Transverse colon (tissue), 4 donors: ENCODE measurements around the gene CHRNA9. TPM values are rescaled to one million over a fixed set of nuclear protein-coding genes. Genes with fewer than 3 reads are reported as not detected.
A peak's percentile ranks its signal among the peaks of the same experiment; 100 is the strongest.

Source experiments
- DNase-seq: peaks from one replicate; pipeline ENCODE4 v3.0.0-alpha.2; 2019
- H3K27ac ChIP-seq, 4 donors: fragments of 200-600 bp; sonication (generic); 2 replicates each; pipeline ENCODE4 v1.5.1; 2016 to 2018; ENCODE audit warnings: inconsistent platforms in 4 of 4
- H3K27me3 ChIP-seq: fragments of 200-600 bp; sonication (generic); 2 replicates; pipeline ENCODE4 v1.5.1; 2017; ENCODE audit warnings: inconsistent platforms
- H3K36me3 ChIP-seq, 4 donors: fragments of 200-600 bp; sonication (generic); 2 replicates each; pipeline ENCODE4 v1.5.1; 2017 to 2019; ENCODE audit warnings: inconsistent platforms in 4 of 4
- H3K4me1 ChIP-seq, 4 donors: fragments of 200-600 bp; sonication (generic); 2 replicates each; pipeline ENCODE4 v1.5.1; 2017 to 2020; ENCODE audit warnings: inconsistent platforms in 4 of 4
- H3K4me3 ChIP-seq, 4 donors: fragments of 200-600 bp; sonication (generic); 1 replicate in 1 of 4; 2 replicates in 3 of 4; pipeline versions ENCODE4 v1.5.1 to v1.6.1; 2017 to 2019; ENCODE audit warnings: inconsistent platforms in 4 of 4
- H3K9me3 ChIP-seq, 2 donors: fragments of 200-600 bp; sonication (generic); 2 replicates each; pipeline ENCODE4 v1.5.1; 2017 to 2019; ENCODE audit warnings: inconsistent platforms in 2 of 2
- CTCF ChIP-seq, 5 experiments: fragments of 200-600 bp in 3 of 5; fragments of 450-650 bp in 2 of 5; sonication (generic) in 3 of 5; IDR thresholded peaks; 1 replicate in 2 of 5; 2 replicates in 3 of 5; pipeline ENCODE4 v1.5.1; 2016 to 2017; ENCODE audit warnings: antibody characterized with exemption in 5 of 5, inconsistent platforms in 3 of 5, mild to moderate bottlenecking in 2 of 5, moderate library complexity in 1 of 5
- EP300 ChIP-seq: sonication (generic); formaldehyde crosslinking; IDR thresholded peaks from one replicate; pipeline ENCODE4 v1.6.1; 2017; ENCODE audit warnings: antibody characterized with exemption, low read depth
- POLR2A ChIP-seq: fragments of 450-650 bp; IDR thresholded peaks from one replicate; pipeline ENCODE4 v1.6.1; 2016; ENCODE audit warnings: antibody characterized with exemption, mild to moderate bottlenecking, moderate library complexity
- POLR2AphosphoS5 ChIP-seq, 3 donors: sonication (generic); formaldehyde crosslinking; IDR thresholded peaks; one replicate each; pipeline ENCODE4 v1.6.1; 2016; ENCODE audit warnings: antibody characterized with exemption in 3 of 3
- WGBS, 2 donors: methylation state at CpG; one replicate each; pipeline ENCODE4 v1.1.5; 2018; ENCODE audit warnings: low coverage in 1 of 2; 5-methylcytosine and 5-hydroxymethylcytosine counted together
- in situ Hi-C, 4 donors: fragments of 200-750 bp; cut with MboI; loops; one replicate each; pipeline versions ENCODE4 v1.15.0 to v1.15.1; 2017; ENCODE audit warnings: low sequenced_read_pairs in 3 of 4, low pct_ligation_motif_present in 1 of 4, low pct_unique_long_range_greater_than_20kb in 1 of 4
- intact Hi-C: fragments of 100-400 bp; cut with DNase I; formaldehyde crosslinking; loops from one replicate; pipeline ENCODE4 v1.15.1; 2023; ENCODE audit warnings: low total_unique reads
- total RNA-seq, 4 donors: library from RNA; depleted of rRNA; stranded (reverse); fragments of >200 nt; gene quantifications; one replicate each; pipeline ENCODE4 v1.1.0, GENCODE V29; 2016

Gene CHRNA9
- total RNA-seq, 4 donors from 2014 or later, result not detected

- intact Hi-C loops (no loop called here), in situ Hi-C loops (no loop called here)
- H3K9me3 ChIP-seq, result no peaks in the 10 kb centered on the region
- no peaks in the 10 kb centered on the region for H3K4me1 ChIP-seq
- TF ChIP-seq EP300 (no peak), POLR2A (no peak), CTCF (IDR thresholded peaks at IDR 0.05) (no peak), POLR2AphosphoS5 (IDR thresholded peaks at IDR 0.05) (no peak)
- H3K4me3 ChIP-seq, result no peak overlapping the region
- 93 to 100% methylated on average over 3 to 4 of the region's 4 CpGs for WGBS, 2 donors
- H3K27me3 ChIP-seq, result no peaks in the 10 kb centered on the region
- no peak for DNase-seq
- H3K36me3 ChIP-seq, result no peaks in the 10 kb centered on the region
- H3K27ac ChIP-seq, result peak overlapping the region in 1 of 4 donors; percentile 58
Measured at GRCh38 chr4:40350627-40351227, 15.6 kb downstream of the CHRNA9 start.

- Histone ChIP-seq H3K4me3 (no peak overlapping the region), H3K9me3 (no peaks in the 10 kb centered on the region), H3K27me3 (no peaks in the 10 kb centered on the region), H3K36me3 (no peaks in the 10 kb centered on the region), H3K4me1 (no peaks in the 10 kb centered on the region), H3K27ac (no peak overlapping the region)
- in situ Hi-C loops (no loop called here), intact Hi-C loops (no loop called here)
- WGBS, 2 donors, result 90 to 95% methylated on average over 10 to 11 of the region's 11 CpGs
- DNase-seq, result no peak
- TF ChIP-seq EP300, result no peak
- TF ChIP-seq POLR2A, result no peak
- TF ChIP-seq CTCF (IDR thresholded peaks at IDR 0.05), result no peak
- TF ChIP-seq POLR2AphosphoS5 (IDR thresholded peaks at IDR 0.05), result no peak
Measured at GRCh38 chr4:40354158-40354557, 19.0 kb downstream of the CHRNA9 start.

- TF ChIP-seq POLR2A (no peak), EP300 (no peak), CTCF (IDR thresholded peaks at IDR 0.05) (no peak), POLR2AphosphoS5 (IDR thresholded peaks at IDR 0.05) (no peak)
- no peak overlapping the region for H3K27ac ChIP-seq
- no peaks in the 10 kb centered on the region for H3K4me1 ChIP-seq
- no peak overlapping the region for H3K4me3 ChIP-seq
- 60 to 79% methylated on average over 2 to 5 of the region's 5 CpGs for WGBS, 2 donors
- no peaks in the 10 kb centered on the region for H3K9me3 ChIP-seq
- in situ Hi-C loops, result no loop called here
- H3K27me3 ChIP-seq, result no peaks in the 10 kb centered on the region
- intact Hi-C loops, result no loop called here
- no peak for DNase-seq
- no peaks in the 10 kb centered on the region for H3K36me3 ChIP-seq
Measured at GRCh38 chr4:40355131-40355530, 20.0 kb downstream of the CHRNA9 start.

- in situ Hi-C loops, result no loop called here
- Histone ChIP-seq H3K4me1 (peaks cover 0 to 1% (median under 1%) of the 10 kb centered on the region in 4 donors), H3K4me3 (no peak overlapping the region), H3K36me3 (no peaks in the 10 kb centered on the region), H3K27ac (no peak overlapping the region), H3K9me3 (peaks cover 4 to 7% of the 10 kb centered on the region in 2 donors), H3K27me3 (no peaks in the 10 kb centered on the region)
- 89 to 97% methylated on average over 5 of the region's 5 CpGs for WGBS, 2 donors
- no peak for TF ChIP-seq POLR2A
- no peak for TF ChIP-seq POLR2AphosphoS5 (IDR thresholded peaks at IDR 0.05)
- TF ChIP-seq CTCF (IDR thresholded peaks at IDR 0.05), result no peak
- no peak for TF ChIP-seq EP300
- intact Hi-C loops, result no loop called here
- DNase-seq, result no peak
Measured at GRCh38 chr4:40357738-40358137, 22.6 kb downstream of the CHRNA9 start.
